ENCODE measurements around the gene BMERB1.

DNA sequence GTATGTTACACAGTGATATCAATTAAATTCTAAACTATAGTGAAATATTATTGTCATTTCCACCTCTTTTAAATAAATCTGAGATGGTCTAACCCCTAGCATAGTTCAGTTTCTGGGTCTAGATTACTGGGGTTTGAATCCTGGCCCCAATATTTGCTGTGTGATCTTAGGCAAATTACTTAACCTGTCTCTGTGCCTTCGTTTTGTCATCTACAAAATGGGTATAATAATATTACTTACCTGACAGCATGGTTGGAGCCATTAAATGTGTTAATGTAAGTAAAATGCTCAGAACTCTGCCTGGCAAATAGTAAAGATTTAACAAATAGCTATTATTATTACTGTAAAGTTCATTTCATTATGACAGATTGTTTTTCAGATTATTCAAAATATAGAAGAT is 52.3 kb downstream of the BMERB1 start:
- TF ChIP-seq, protein P1, sequence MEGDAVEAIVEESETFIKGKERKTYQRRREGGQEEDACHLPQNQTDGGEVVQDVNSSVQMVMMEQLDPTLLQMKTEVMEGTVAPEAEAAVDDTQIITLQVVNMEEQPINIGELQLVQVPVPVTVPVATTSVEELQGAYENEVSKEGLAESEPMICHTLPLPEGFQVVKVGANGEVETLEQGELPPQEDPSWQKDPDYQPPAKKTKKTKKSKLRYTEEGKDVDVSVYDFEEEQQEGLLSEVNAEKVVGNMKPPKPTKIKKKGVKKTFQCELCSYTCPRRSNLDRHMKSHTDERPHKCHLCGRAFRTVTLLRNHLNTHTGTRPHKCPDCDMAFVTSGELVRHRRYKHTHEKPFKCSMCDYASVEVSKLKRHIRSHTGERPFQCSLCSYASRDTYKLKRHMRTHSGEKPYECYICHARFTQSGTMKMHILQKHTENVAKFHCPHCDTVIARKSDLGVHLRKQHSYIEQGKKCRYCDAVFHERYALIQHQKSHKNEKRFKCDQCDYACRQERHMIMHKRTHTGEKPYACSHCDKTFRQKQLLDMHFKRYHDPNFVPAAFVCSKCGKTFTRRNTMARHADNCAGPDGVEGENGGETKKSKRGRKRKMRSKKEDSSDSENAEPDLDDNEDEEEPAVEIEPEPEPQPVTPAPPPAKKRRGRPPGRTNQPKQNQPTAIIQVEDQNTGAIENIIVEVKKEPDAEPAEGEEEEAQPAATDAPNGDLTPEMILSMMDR (IDR thresholded peaks at IDR 0.05) = no peak
- no peak for TF ChIP-seq POLR2A (IDR thresholded peaks at IDR 0.05)
